Iris pigment epithelial cell (primary cell): ENCODE data around the gene RELB.
"Not testable (repeated sequence)": the region's sequence is repeated elsewhere in the genome, so short reads cannot be mapped to it uniquely, and the experiment has no call there.

ENCODE experiments used
- DNase-seq: peaks from one replicate; pipeline ENCODE4 v3.0.0-alpha.2; 2011; ENCODE audit warnings: low read depth

The RELB gene, protein sequence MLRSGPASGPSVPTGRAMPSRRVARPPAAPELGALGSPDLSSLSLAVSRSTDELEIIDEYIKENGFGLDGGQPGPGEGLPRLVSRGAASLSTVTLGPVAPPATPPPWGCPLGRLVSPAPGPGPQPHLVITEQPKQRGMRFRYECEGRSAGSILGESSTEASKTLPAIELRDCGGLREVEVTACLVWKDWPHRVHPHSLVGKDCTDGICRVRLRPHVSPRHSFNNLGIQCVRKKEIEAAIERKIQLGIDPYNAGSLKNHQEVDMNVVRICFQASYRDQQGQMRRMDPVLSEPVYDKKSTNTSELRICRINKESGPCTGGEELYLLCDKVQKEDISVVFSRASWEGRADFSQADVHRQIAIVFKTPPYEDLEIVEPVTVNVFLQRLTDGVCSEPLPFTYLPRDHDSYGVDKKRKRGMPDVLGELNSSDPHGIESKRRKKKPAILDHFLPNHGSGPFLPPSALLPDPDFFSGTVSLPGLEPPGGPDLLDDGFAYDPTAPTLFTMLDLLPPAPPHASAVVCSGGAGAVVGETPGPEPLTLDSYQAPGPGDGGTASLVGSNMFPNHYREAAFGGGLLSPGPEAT

DNA sequence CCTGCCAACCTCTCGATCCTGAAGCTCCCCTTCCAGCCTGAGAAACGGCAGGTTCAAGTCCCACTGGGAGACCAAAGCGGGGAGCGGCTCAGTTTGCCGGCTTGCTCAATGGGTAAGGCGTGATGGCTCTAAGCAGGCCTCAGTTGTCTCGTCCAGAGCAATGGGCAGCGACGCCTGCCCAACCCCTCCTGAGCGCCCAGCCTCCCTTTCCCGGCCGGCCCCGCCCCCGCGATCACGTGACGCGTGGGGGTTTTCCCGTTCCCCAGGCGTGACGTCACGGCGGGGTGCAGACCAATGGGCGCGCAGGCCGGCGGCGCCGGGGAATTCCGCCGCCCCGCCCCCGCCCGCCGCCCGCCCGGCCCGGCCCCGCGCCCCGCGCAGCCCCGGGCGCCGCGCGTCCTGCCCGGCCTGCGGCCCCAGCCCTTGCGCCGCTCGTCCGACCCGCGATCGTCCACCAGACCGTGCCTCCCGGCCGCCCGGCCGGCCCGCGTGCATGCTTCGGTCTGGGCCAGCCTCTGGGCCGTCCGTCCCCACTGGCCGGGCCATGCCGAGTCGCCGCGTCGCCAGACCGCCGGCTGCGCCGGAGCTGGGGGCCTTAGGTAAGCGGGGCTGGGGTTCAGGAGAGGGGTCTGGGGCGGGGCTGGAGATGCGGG lies at the start of gene RELB:
Gene RELB (plus strand): TSS at position 378 of the 653 bp plus-strand sequence. CDS start 116 bp downstream, at position 494.
- DNase-seq = peak; percentile 85

DNA sequence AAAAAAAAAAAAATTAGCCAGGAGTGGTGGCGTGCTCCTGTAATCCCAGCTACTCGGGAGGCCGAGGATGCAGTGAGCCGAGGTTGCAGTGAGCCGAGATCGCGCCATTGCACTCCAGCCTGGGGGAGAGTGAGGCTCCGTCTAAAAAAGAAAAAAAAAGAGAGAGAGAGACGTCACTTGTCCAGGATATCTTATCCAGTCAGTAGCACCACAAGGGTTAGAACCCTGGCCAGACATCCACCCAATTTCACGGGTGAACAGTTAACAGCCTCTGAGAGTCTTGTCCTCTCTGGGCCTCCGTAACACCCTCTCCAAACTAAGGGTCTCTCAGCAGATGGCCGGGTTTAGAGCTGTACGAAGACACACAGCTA lies 47.0 kb upstream of the RELB start:
- no peak for DNase-seq

DNA sequence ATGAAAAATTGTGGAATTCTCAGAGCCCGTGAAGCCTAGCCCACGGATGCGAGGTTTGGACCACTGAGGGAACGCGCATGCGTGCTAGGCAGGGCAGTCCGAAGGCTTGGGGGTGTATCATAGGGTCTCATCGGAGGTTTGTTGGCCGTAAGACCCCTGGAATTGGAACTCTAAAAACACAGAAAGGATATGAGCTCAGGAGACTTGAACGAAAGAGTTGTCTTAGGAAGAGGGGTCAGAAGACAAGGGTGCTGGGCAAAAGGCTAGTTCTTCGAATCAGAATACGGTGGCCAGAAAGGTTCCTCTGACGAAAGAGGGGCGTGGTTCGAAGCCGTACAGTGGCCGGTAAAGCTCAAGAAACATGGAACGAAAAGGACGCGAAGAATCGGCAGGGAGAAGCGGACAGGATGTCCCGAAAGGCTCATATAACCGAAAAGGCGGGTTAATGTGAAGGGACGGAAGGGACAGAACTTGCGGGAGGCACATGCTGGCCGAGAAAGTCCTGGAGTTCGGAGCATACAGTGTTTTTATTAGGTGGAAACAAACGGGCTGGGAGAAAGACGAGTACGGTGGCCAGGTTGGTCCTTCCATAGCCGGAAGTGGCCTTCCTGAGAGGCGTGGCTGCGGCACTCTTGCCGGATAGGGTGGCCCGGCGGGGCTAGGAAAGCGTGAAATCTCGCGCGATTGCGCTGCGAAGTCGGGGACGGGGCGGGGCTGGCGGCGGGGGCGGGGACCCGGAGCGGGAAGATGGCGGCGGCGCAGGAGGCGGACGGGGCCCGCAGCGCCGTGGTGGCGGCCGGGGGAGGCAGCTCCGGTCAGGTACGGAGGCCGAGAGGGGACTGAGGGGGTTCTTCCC lies 46.4 kb upstream of the RELB start, which contains the start of gene CLPTM1:
Gene CLPTM1 (plus strand): TSS at position 732 of the 856 bp plus-strand sequence. CDS start 16 bp downstream, at position 748.
- DNase-seq = peak; percentile 97

DNA sequence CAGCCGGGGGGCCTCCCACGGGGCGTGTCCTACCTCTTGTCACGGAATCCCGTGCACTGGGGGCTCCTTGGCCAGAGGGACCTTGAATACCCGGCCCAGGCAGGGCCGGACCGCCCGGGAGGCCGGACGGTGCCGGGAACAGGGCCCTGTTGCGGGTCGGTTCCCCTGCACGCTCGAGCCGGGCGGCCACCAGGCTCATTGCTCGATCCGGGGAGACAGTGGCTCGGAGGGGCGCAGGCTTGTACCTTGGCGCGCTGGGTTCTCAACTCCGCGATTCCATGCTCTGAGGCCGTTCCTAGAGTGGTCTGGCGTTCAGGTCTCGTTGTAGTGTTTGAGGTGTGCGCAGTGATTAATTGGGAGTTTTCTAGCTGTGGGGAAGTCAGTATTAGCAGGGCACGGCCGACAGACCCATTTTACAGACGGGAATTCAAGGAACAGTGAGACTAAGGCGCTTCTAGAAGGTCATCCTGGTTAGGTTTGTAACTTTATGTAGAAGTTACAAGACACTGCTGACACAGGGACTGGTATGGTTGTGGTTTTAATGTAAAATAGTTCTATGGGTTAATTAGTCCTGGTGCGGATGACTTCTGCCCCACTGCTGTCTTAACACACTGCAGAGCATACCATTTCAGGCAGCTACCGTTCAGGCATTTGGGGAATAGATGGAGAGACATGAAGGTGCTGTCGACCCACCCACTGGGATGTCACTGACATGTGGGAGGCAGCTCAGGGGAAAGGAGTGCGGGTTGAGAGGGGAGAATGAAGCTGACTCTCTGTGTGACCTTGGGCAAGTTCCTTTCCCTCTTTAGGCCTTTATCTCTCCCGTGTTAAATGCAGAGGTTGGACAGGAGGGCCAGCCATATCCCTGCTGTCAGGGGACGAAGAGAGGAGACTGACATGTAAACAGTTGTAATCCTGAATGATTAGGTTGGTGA lies 45.5 kb upstream of the RELB start:
- DNase-seq = no peak

DNA sequence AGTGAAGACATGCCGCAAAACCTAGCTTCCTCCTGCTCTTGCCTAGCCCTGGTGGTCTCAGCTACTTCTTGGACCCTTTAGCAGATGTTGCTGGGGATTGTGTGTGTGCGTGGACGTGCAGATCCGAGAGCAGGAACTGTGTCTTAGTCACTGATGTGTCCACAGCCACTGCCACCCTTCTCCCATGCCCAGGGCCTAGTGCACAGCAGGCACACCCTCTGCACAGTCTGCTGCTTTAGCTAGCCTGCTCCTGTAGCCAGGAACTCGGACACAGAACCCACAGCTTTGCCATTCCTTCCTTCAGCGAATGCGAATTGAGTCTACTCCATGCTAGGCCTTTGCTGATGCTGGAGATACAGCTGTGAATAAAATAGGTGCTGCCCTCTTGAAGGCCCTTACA lies 43.7 kb upstream of the RELB start:
- no peak for DNase-seq

DNA sequence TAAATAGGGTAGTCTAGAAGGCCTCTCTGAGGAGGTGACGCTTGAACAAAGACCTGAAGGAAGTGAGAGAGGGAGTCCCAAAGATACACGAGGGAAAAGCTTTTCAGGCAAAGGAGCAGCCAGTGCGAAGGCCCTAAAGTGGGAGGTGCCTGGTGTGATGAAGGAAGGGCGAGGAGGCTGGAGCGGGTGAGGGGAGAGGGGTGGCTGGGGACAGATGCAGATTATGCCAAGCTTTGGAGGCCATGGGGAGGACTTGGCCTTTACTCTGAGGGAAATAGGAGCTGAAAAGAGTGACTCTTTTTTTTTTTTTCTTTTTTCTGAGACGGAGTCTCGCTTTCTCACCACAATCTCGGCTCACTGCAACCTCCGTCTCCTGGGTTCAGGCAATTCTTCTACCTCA lies 43.2 kb upstream of the RELB start:
- DNase-seq = no peak

DNA sequence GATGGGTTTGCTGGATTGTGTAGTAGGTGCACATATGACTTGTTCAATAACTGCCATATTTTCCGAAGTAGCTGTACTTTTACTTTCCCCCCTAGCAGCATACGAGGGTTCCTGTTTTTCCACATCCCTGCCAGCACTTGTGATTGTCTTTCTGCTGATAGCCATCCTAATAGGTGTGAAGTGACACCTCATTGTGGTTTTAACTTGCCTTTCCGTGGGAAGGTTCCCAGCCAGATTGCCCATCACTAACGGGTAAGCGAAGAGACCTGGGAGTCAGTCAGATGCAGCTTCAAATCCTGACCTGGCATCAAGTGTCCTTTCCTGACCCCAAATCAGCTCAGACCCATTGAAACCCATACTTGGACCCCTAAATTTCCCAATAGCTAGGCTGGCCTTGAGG lies 41.6 kb upstream of the RELB start:
- DNase-seq = no peak

DNA sequence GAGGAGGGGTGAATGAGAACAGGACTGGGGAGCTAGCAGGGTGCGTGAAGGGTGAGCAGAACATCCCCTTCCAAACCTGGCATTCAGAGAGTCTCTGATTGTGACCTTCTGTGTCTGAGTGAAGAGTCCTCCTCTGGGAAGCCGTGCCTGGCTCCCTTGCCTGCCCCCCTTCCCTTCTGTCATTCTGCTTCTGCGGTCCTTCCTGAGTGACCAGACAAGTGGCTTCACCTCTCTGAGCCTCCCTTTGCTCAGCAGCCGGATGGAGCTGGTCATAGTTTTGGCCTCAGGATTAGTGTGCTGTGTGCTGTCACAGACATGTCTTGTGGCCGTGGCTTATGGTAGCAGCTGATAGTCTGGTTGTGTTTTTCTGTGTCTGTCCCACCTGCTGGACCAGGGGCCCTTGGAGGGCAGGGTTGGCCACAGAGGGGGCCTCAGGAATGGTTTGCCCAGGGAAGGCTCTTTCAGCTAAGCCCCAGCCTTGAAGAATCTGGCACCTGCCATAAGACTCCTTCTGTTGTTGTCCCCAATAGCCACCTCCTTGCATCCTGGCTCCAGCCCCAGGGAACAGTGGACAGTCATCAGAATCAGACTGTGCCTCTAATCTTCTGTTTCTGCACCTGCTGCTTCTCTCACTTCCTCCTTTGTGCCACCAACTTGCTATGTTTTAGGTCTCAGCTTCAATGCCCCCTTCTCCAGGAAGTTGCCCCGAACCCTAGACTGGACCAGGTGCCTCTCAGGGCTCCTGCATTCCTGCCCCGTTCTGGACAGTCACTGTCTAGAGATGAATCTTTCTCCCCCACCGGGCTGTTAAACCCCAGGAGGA lies 40.1 kb upstream of the RELB start:
- DNase-seq = no peak

DNA sequence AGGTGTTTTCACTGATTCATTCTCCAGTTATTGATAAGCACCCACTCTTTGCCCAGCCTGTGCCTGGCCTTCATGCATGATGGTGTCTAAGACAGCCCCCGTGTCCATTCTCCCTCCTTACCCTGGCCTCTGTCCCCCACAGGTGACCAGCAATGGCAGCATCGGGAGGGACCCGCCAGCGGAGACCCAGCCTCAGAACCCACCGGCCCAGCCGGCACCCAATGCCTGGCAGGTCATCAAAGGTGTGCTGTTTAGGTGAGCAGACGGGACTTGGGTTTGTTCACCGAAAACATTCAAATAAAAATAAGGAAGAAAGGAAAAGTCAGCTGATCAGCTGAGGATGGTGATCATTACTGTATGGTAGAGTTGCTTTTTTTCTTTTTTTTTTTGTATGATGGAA lies 39.4 kb upstream of the RELB start:
- DNase-seq = no peak

DNA sequence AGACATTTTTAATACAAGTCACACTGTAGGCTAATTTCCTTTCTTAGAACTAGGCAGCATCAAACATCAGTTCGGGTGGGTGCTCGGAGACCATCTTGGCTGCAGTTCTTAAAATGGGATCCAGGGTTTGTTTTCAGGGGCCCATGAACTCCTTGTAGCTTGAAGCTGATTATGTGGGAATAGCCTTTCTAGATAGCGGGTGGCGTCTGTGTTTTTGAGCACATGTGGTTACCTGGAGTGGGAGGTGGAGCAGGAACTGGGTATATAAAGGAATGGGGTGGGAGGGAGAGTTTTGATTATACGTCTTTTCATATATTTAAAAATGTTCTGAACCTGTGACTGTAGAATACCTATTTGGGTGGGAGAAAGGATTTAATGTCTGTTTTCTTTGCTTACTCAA lies 33.1 kb upstream of the RELB start:
- DNase-seq = no peak

DNA sequence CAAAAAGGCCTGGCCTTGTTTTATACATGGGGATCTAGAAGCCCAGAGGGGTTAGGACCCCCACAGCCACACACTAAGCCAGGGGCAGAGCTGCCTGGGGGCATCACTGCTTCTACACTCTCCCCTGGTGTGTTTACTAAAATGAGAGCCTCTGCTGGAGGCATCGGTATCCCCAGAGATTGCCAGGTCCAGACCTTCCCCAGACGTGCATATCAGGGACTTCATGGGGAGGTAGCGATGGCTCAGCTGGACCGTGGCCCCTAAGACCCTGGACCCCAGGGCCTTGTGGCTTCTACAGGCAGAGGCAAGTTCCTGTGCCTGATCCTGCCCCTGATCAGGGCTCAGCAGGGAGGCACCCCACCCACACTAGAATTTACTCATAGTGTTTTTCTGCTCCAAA lies 32.6 kb upstream of the RELB start:
- no peak for DNase-seq

DNA sequence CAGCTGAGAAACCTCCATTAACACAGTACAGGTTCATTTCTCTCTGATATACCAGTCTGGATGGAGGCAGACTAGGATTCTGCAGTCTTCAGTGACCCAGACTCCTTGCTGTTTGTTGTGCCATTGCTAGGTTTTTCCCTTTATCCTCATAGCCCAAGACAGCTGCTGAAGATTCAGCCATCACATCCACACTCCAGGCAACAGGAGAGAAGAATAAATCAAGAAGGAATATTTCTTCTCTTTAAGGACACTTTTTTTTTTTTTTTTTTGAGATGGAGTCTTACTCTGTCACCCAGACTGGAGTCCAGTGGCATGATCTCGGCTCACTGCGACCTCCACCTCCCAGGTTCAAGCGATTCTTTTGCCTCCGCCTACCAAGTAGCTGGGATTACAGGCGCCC lies 31.8 kb upstream of the RELB start:
- DNase-seq = no peak

DNA sequence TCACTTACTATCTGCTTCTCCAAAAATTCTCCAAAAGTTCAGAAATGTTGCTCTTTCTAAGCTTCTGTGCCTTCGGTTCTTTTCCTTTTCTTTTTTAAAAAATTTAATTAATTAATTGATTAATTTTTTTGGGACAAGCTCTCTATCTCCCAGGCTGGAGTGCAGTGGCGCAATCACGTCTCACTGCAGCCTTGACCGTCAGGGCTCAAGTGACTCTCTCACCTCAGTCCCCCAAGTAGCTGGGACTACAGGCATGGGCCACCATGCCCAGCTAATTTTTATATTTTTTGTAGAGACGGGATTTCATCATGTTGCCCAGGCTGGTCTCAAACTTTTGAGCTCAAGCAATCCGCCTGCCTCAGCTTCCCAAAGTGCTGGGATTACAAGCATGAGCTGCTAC lies 29.8 kb upstream of the RELB start:
- DNase-seq = not testable (repeated sequence)

DNA sequence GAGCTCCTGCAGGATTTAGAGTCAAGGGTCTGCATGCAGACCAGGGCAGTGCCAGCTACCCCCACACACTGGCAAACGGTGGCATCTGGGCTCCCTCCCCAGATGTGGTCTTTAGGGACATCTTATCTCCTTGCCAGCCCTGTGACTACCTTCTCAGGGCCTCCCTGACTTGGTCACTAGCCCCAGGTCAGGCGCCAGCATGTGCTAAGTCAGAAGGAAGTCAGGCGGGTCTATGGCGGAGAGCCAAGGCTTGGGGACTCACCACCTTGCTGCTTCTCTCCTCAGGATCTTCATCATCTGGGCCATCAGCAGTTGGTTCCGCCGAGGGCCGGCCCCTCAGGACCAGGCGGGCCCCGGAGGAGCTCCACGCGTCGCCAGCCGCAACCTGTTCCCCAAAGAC lies 28.5 kb upstream of the RELB start:
- DNase-seq = no peak

DNA sequence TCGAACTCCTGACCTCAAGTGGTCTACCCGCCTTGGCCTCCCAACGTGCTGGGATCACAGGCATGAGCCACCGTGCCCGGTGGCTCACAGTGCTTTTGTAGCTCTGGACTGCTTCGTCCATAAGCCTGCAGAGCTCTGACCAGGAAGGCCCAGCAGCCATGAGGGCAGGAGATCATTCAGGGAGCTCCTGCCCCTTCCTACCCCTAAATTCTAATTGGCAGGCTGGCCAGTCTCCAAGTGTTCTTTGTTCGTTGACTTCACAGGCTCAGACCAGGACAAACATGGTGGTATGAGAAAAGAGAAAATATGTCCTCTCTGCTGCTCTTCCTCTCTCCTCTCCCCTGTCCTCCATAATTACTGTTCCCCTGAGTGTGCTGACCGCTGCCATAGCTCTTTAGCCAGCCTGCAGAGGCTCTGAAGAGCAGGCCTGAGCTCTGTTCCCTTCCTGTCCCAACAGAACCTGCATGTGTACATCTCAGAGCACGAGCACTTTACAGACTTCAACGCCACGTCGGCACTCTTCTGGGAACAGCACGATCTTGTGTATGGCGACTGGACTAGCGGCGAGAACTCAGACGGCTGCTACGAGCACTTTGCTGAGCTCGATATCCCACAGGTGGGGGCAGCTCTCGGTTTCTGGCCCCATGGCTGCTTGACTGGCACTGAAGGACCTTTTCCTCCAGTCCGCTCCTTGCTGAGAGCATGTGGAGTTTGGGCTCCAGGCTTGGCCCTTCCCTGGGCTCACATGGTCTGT lies 27.1 kb upstream of the RELB start:
- DNase-seq = no peak

DNA sequence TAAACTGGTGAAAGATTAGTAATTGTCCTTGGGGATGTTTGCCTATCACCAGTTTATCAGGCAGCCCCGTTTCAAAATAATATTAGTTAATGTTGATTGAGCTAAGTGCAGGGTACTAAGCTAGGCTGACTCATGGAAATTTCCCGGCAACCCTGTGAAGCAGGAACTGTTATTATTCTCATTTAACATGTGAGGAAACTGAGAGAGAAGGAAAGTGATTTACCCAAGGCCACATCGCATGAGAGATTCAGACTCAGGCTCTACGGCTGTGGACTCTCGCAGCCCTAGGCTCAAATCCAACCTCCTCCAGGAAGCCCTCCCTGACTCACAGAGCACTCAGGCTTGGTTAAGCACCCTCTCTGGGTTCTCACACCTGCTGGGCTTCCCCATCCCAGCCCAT lies 26.4 kb upstream of the RELB start:
- peak; percentile 19 for DNase-seq

DNA sequence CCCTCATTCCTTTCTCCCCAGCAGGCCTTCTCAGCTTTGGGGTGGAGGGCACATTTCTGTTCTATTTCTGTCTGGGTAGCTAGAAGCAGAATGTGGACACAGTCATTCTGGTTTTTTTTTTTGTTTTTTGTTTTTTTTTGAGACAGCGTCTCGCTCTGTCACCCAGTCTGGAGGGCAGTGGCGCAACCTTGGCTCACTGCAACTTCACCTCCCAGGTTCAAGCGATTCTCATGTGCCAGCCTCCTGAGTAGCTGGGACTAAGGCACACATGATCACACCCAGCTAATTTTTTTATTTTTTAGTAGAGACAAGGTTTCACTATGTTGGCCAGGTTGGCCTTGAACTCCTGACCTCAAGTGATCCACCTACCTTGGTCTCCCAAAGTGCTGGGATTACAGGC lies 25.8 kb upstream of the RELB start:
- DNase-seq = no peak

DNA sequence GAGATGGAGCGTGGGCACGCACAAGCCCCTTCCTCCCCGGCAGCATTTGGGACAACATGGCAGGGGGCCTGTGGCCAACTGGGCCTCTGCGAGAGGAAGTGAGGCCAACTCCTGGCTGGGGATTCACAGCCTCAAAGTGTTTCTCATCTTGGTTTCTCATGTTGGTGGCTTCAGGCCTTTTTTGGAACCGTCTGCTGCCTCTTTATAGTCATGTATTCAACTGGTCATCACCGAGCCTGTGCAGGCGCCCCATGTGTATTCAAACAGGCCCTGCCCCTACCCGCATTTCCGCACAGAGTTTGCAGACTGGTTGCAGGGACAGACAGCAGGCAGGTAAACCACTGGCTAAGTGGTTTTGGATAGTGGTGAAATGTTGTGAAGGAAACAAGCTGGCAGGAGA lies 17.3 kb upstream of the RELB start:
- DNase-seq = no peak

DNA sequence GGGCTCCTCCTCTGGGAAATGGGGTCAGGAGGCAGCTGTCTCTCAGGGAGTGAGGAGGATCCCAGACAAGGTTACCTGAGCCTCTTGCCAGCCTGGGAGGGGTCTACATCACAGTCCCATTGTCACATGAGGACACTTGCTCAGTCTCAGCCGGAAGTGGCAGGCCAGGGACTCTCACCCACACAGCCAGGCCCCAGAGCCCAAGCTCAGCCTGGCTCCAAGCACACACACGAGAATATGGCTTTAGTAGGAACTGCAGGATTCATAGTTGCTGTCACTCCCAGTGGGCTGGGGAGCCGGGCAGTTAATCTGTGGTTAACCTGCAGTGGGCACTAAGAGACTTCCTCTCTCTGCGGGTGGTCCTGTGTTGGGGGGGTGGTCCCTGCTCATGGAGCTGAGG lies 15.8 kb upstream of the RELB start:
- no peak for DNase-seq

DNA sequence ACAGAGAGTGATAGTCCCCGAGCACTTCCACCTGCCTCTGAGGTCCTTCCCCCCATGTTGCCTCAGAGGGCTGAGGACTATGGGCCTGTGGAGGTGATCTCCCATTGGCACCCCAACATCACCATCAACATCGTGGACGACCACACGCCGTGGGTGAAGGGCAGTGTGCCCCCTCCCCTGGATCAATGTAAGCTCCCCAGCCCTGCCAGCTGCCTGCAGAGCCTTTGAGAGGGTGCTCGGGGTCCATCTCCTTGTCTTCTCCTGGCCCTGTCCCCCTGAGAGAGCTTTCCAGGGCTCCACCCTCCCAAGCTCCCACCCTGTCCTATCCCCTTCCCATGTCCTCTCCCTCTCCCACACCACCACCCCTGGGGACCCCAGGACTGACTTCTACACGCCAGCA lies 14.9 kb upstream of the RELB start:
- no peak for DNase-seq
